Smooth muscle cell (in vitro differentiated cells): ENCODE data around the gene RAB3A. TPM values are rescaled to one million over a fixed set of nuclear protein-coding genes. Genes with fewer than 3 reads are reported as not detected.

Experiments
- DNase-seq: peaks from one replicate; lab custom pipeline; 2025; ENCODE audit not compliant: unreplicated experiment; lab: John Stamatoyannopoulos, UW
- H2AFZ ChIP-seq: fragments of 200-600 bp; sonication (generic); 2 replicates; pipeline ENCODE4 v1.6.0; 2016; ENCODE audit warnings: antibody characterized with exemption, low read depth, mild to moderate bottlenecking
- H3F3A ChIP-seq: fragments of 200-600 bp; sonication (generic); 2 replicates; pipeline ENCODE4 v1.6.0; 2017; ENCODE audit warnings: antibody characterized with exemption, low read depth
- H3K27ac ChIP-seq: fragments of 200-600 bp; sonication (generic); 2 replicates; pipeline ENCODE4 v1.5.1; 2016; ENCODE audit warnings: low read depth, mild to moderate bottlenecking
- H3K27me3 ChIP-seq: fragments of 200-600 bp; sonication (generic); 2 replicates; pipeline ENCODE4 v1.6.1; 2016; ENCODE audit warnings: low read depth, mild to moderate bottlenecking
- H3K36me3 ChIP-seq: fragments of 200-600 bp; sonication (generic); 2 replicates; pipeline ENCODE4 v1.5.1; 2016; ENCODE audit warnings: low read depth
- H3K4me1 ChIP-seq: fragments of 200-600 bp; sonication (generic); 2 replicates; pipeline ENCODE4 v1.5.1; 2016; ENCODE audit warnings: low read depth
- H3K4me2 ChIP-seq: fragments of 200-600 bp; sonication (generic); 2 replicates; pipeline ENCODE4 v1.6.0; 2016; ENCODE audit warnings: mild to moderate bottlenecking
- H3K4me3 ChIP-seq: fragments of 200-600 bp; sonication (generic); 2 replicates; pipeline ENCODE4 v1.5.1; 2016; ENCODE audit warnings: mild to moderate bottlenecking
- H3K79me2 ChIP-seq: fragments of 200-600 bp; sonication (generic); 2 replicates; pipeline ENCODE4 v1.6.0; 2016; ENCODE audit warnings: low read depth, mild to moderate bottlenecking
- H3K9ac ChIP-seq: fragments of 200-600 bp; sonication (generic); 2 replicates; pipeline ENCODE4 v1.6.0; 2016; ENCODE audit warnings: low read depth
- H3K9me3 ChIP-seq: fragments of 200-600 bp; sonication (generic); replicated peaks from 2 replicates; pipeline ENCODE4 v1.5.1; 2016; ENCODE audit warnings: low read depth
- H4K20me1 ChIP-seq: fragments of 200-600 bp; sonication (generic); 2 replicates; pipeline ENCODE4 v1.6.0; 2016; ENCODE audit warnings: low read depth
- WGBS: methylation state at CpG from one replicate; pipeline ENCODE4 v1.1.7; 2016; ENCODE audit warnings: low lambda C conversion rate; 5-methylcytosine and 5-hydroxymethylcytosine counted together
- polyA plus RNA-seq: library from polyadenylated mRNA; unstranded; fragments of >200 nt; fragmentation: Nextera tagmentation; extraction: Ambion mirVana; gene quantifications from 2 replicates; pipeline ENCODE4 v1.2.1, GENCODE V29; 2016
- total RNA-seq: library from RNA; depleted of rRNA; stranded (reverse); fragments of >200 nt; gene quantifications from 2 replicates; pipeline ENCODE4 v1.2.3, GENCODE V29; 2014
- TF ChIP-seq, protein P1 (sequence below): fragments of 200-600 bp; sonication (generic); IDR thresholded peaks from 2 replicates; pipeline ENCODE4 v1.5.1; 2017; ENCODE audit warnings: borderline replicate concordance, mild to moderate bottlenecking, antibody characterized with exemption; ENCODE audit not compliant: insufficient read depth, poor library complexity, severe bottlenecking

The RAB3A gene
- total and polyA plus RNA-seq, 2 experiments from 2014 or later = 3.7 to 4.9 TPM

DNA sequence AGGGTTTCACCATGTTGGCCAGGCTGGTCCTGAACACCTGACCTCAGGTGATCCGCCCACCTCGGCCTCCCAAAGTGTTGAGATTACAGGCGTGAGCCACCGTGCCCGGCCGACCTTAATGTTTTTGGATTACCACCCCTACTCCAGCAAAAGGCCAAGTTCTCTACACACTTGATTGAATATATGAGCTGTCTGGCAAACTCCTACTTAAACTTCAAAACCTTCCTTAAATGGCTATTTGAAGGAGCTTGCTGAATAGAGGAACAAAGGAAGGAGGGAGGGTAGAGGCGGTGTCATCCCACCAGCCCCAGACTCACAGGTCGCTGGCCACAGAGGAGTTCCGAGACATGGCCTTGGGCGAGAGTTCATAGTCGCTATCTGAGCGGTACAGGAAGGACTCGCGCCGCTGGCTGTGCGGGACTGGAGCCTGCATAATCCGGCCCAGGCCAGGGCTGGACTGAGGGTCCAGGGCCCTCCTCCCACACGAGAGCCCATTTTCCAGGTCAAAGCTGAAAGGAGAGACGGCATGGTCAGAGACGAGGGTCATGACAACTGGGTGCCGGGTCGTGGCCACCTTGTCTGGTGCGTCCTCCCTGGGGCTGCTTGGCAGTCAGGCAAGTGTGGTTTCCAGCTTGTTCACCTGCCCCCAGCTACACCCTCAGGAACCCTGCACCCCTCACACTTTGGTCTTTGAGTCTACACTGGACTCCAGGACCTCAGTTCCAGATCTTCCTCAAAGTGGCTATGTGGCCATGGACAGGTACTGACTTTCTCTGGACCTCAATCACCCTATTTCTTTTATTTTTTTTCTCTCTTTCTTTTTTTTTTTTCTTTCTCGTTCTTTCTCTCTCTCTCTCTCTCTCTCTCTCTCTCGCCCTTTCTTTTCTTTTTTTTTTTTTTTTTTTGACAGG is 18.2 kb upstream of the RAB3A start:
- no peaks in the 10 kb centered on the region for H3K36me3 ChIP-seq
- H3K27me3 ChIP-seq = peaks cover 12% of the 10 kb centered on the region
- H3K9me3 ChIP-seq = no peaks in the 10 kb centered on the region
- H3K79me2 ChIP-seq = no peaks in the 10 kb centered on the region
- H3F3A ChIP-seq = no peaks in the 10 kb centered on the region
- no peak overlapping the region for H3K27ac ChIP-seq
- no peak for DNase-seq
- H3K9ac ChIP-seq = no peak overlapping the region
- no peak overlapping the region for H2AFZ ChIP-seq
- H3K4me3 ChIP-seq = no peak overlapping the region
- H3K4me2 ChIP-seq = no peak overlapping the region
- TF ChIP-seq, protein P1, sequence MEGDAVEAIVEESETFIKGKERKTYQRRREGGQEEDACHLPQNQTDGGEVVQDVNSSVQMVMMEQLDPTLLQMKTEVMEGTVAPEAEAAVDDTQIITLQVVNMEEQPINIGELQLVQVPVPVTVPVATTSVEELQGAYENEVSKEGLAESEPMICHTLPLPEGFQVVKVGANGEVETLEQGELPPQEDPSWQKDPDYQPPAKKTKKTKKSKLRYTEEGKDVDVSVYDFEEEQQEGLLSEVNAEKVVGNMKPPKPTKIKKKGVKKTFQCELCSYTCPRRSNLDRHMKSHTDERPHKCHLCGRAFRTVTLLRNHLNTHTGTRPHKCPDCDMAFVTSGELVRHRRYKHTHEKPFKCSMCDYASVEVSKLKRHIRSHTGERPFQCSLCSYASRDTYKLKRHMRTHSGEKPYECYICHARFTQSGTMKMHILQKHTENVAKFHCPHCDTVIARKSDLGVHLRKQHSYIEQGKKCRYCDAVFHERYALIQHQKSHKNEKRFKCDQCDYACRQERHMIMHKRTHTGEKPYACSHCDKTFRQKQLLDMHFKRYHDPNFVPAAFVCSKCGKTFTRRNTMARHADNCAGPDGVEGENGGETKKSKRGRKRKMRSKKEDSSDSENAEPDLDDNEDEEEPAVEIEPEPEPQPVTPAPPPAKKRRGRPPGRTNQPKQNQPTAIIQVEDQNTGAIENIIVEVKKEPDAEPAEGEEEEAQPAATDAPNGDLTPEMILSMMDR = no peak
- 89% methylated on average over 25 of the region's 25 CpGs for WGBS
- no peaks in the 10 kb centered on the region for H4K20me1 ChIP-seq
- no peaks in the 10 kb centered on the region for H3K4me1 ChIP-seq

DNA sequence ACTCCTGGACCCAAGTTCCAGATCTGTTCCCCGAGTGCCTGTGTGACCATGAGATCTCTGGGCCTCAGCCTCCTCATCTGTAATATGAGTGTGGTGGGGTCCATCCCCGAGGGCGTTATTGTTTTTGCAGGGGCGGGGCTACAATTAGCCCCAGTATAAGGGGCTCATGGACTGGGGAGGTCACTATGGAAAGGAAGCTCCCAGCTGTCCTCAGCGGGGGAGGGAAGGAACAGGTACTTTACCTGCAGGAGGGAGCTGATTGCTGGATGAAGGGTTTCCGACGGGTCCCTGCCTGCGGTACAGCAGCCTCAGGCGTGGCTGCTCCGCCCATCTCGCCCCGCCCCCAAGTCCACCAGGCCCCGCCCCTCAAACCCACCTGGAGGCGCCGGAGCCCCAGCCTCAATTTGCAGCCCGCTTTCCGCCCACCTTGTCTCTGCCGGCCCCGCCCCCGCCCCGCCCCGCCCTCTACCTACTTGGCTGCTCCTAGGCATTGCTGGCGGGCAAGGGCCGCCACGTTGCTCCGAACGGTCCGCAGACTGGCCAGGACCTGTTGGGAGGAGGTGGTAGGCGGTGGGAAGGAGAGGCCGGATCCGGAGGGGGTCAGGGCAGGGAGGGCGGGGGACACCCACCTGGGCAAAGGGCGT is 16.9 kb upstream of the RAB3A start:
- no peak overlapping the region for H3K27ac ChIP-seq
- TF ChIP-seq, protein P1 = no peak
- H3K4me1 ChIP-seq = no peaks in the 10 kb centered on the region
- H3F3A ChIP-seq = no peaks in the 10 kb centered on the region
- no peaks in the 10 kb centered on the region for H3K9me3 ChIP-seq
- no peak overlapping the region for H2AFZ ChIP-seq
- no peak overlapping the region for H3K9ac ChIP-seq
- no peaks in the 10 kb centered on the region for H4K20me1 ChIP-seq
- peaks cover 12% of the 10 kb centered on the region for H3K27me3 ChIP-seq
- H3K4me3 ChIP-seq = no peak overlapping the region
- no peaks in the 10 kb centered on the region for H3K79me2 ChIP-seq
- 32% methylated on average over 12 of the region's 33 CpGs for WGBS
- no peak for DNase-seq
- H3K4me2 ChIP-seq = no peak overlapping the region
- H3K36me3 ChIP-seq = no peaks in the 10 kb centered on the region

DNA sequence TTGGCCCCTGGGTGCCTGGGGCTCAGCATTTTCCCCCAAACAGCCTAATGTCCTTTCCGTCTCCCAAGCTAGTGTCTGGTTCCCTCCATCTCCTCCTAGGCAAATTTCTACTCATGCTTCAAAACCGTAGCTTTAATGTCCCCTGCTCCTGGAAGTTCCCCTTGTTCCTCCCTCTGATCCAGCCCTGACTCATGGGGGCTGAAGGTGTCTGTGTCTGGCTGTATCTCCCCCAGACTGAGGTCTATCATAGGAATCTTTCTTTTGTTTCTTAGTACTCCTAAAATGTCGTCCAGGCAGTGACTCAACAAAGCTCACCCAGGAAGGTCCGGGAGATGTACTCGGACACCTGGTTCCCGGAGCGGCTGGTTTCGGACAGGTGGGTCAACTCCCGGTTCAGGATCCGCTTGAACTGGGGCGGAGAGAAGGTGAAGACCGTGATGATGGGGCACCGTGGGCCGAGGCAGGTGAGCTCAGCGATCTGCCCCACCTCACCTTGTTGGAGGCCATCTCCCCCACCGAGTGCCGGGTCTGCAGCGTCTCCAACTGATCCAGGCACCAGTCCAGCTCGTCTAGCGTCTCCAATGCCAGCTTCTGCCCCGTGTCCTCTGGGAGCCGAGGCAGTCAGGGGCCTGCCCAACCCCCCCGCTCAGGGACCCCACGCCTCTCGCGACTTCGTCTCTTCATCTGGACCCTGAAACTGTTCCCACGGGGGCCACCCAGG is 16.2 kb upstream of the RAB3A start:
- H3K79me2 ChIP-seq = no peaks in the 10 kb centered on the region

More for the DNA sequence above, 16.2 kb upstream of the RAB3A start:
- Histone ChIP-seq H3K27me3 (peaks cover 7% of the 10 kb centered on the region), H3K27ac (no peak overlapping the region), H3K9ac (no peak overlapping the region), H3K9me3 (no peaks in the 10 kb centered on the region), H3K36me3 (no peaks in the 10 kb centered on the region), H4K20me1 (no peaks in the 10 kb centered on the region), H3F3A (no peaks in the 10 kb centered on the region), H3K4me2 (no peak overlapping the region), H3K4me3 (no peak overlapping the region), H3K4me1 (no peaks in the 10 kb centered on the region), H2AFZ (no peak overlapping the region)
- TF ChIP-seq, protein P1 = no peak
- whole genome bisulfite sequencing = 82% methylated on average over 28 of the region's 28 CpGs
- no peak for DNase-seq
